Breast epithelium (tissue), 4 donors: ENCODE measurements around the gene CNTN2. TPM values are rescaled to one million over a fixed set of nuclear protein-coding genes. Genes with fewer than 3 reads are reported as not detected.

ENCODE experiments used
- DNase-seq, 2 donors: peaks; one replicate each; pipeline ENCODE4 v3.0.0-alpha.2; 2019; ENCODE audit warnings: low spot score in 2 of 2
- H3K27ac ChIP-seq, 2 donors: fragments of 200-600 bp; sonication (generic) in 1 of 2; one replicate each; pipeline ENCODE4 v1.5.1; 2016 to 2019; ENCODE audit warnings: mild to moderate bottlenecking in 1 of 2
- H3K27me3 ChIP-seq, 2 donors: fragments of 200-600 bp; sonication (generic) in 1 of 2; one replicate each; pipeline versions ENCODE4 v1.5.1 to v1.6.0; 2017 to 2019; ENCODE audit warnings: control low read depth in 1 of 2, mild to moderate bottlenecking in 1 of 2
- H3K36me3 ChIP-seq: fragments of 200-600 bp; one replicate; pipeline ENCODE4 v1.5.1; 2019
- H3K4me1 ChIP-seq, 2 donors: fragments of 200-600 bp; sonication (generic); one replicate each; pipeline ENCODE4 v1.5.1; 2016 to 2019; ENCODE audit warnings: control low read depth in 1 of 2
- H3K4me3 ChIP-seq, 3 donors: fragments of 200-600 bp; sonication (generic); 1 replicate in 2 of 3; 2 replicates in 1 of 3; pipeline ENCODE4 v1.5.1; 2016 to 2019; ENCODE audit warnings: mild to moderate bottlenecking in 3 of 3, moderate library complexity in 2 of 3
- H3K9me3 ChIP-seq, 2 donors: fragments of 200-600 bp; sonication (generic) in 1 of 2; one replicate each; pipeline ENCODE4 v1.5.1; 2016 to 2019; ENCODE audit warnings: control low read depth in 1 of 2
- POLR2A ChIP-seq: fragments of 450-650 bp; IDR thresholded peaks from one replicate; pipeline ENCODE4 v1.6.1; 2016; ENCODE audit warnings: antibody characterized with exemption, mild to moderate bottlenecking, moderate library complexity
- POLR2AphosphoS5 ChIP-seq, 3 donors: sonication (generic); formaldehyde crosslinking; IDR thresholded peaks; one replicate each; pipeline ENCODE4 v1.6.1; 2017; ENCODE audit warnings: antibody characterized with exemption in 3 of 3
- intact Hi-C: fragments of 100-400 bp; cut with DNase I; formaldehyde crosslinking; loops from one replicate; pipeline ENCODE4 v1.15.1; 2023; ENCODE audit warnings: low total_unique reads
- total RNA-seq, 3 donors: library from RNA; depleted of rRNA; stranded (reverse); fragments of >200 nt; gene quantifications; one replicate each; pipeline ENCODE4 v1.1.0, GENCODE V29; 2016
- TF ChIP-seq, protein P1 (sequence below), 3 donors: fragments of 450-650 bp; IDR thresholded peaks; one replicate each; pipeline ENCODE4 v1.5.1; 2016 to 2017; ENCODE audit warnings: antibody characterized with exemption in 3 of 3, mild to moderate bottlenecking in 3 of 3, moderate library complexity in 3 of 3

CNTN2 gene
- total RNA-seq, 3 donors from 2014 or later = not detected

DNA sequence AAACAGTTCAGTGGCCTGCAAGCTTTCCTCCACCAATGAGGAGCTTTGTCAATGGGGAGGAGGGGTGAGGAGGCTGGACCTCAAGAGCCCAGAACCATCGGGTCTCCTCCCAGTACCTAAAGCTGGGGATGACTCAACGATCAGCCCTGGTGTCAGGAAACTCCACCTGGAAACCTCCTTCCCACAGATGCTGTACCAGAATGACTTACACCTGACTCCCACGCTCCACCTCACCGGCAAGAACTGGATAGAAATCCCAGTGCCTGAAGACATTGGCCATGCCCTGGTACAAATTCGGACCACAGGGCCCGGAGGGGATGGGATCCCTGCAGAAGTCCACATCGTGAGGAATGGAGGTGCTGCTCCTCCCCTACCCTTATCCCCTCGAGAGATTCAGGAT, 29.9 kb downstream of the CNTN2 start:
- H3K27ac ChIP-seq = no peak overlapping the region
- no peak for TF ChIP-seq POLR2AphosphoS5 (IDR thresholded peaks at IDR 0.05)
- no peak for TF ChIP-seq POLR2A
- TF ChIP-seq, protein P1, sequence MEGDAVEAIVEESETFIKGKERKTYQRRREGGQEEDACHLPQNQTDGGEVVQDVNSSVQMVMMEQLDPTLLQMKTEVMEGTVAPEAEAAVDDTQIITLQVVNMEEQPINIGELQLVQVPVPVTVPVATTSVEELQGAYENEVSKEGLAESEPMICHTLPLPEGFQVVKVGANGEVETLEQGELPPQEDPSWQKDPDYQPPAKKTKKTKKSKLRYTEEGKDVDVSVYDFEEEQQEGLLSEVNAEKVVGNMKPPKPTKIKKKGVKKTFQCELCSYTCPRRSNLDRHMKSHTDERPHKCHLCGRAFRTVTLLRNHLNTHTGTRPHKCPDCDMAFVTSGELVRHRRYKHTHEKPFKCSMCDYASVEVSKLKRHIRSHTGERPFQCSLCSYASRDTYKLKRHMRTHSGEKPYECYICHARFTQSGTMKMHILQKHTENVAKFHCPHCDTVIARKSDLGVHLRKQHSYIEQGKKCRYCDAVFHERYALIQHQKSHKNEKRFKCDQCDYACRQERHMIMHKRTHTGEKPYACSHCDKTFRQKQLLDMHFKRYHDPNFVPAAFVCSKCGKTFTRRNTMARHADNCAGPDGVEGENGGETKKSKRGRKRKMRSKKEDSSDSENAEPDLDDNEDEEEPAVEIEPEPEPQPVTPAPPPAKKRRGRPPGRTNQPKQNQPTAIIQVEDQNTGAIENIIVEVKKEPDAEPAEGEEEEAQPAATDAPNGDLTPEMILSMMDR (IDR thresholded peaks at IDR 0.05) = no peak
- intact Hi-C loops = no loop called here
- H3K36me3 ChIP-seq = no peaks in the 10 kb centered on the region
- H3K4me1 ChIP-seq = no peaks in the 10 kb centered on the region
- no peaks in the 10 kb centered on the region for H3K9me3 ChIP-seq
- no peak for DNase-seq
- no peak overlapping the region for H3K4me3 ChIP-seq
- H3K27me3 ChIP-seq = no peaks in the 10 kb centered on the region

DNA sequence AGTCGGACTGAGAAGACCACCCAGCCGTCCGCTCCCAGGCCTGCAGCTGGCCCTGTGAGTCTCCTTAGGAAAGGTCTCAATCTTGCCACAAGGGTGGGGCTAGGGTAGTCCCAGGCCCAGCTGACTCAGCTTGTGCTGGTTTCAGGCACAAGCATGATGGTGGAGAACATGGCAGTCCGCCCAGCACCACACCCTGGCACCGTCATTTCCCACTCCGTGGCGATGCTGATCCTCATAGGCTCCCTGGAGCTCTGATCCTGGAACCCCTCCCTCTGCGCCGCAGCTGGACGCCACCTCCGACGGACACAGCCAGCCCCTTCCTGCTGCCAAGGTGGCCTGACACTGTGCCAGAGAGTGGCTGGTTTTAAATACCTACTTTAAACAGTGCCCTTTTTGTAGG, 30.5 kb downstream of the CNTN2 start:
- Histone ChIP-seq H3K27ac (no peak overlapping the region), H3K27me3 (no peaks in the 10 kb centered on the region), H3K4me1 (no peaks in the 10 kb centered on the region), H3K36me3 (no peaks in the 10 kb centered on the region), H3K9me3 (no peaks in the 10 kb centered on the region), H3K4me3 (no peak overlapping the region)
- no peak for DNase-seq
- TF ChIP-seq POLR2AphosphoS5 (IDR thresholded peaks at IDR 0.05) = no peak
- no peak for TF ChIP-seq POLR2A
- TF ChIP-seq, protein P1 (IDR thresholded peaks at IDR 0.05) = no peak
- intact Hi-C loops = no loop called here

DNA sequence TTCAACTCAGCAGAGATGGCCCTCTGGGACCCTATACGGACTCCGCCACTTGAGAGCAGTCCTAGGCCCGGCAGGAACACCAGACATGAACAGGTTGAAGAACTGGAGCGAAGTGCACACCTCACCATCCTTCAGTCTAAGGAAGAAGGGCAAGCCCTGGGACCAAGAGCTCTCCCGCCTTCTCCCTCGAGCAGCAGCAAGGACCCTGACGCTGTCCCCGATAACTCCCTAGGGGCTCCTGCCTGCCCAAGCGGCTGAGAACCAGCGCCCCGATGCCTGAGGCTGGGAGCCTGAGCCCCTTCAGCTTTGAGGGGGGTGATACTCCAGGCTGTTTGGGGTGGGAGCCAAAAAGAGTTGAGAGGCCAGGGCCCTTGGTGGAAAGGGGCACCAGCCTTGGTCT, 31.1 kb downstream of the CNTN2 start:
- TF ChIP-seq POLR2AphosphoS5 (IDR thresholded peaks at IDR 0.05) (no peak), POLR2A (no peak)
- TF ChIP-seq, protein P1 (IDR thresholded peaks at IDR 0.05) = no peak
- Histone ChIP-seq H3K4me3 (no peak overlapping the region), H3K9me3 (no peaks in the 10 kb centered on the region), H3K27me3 (no peaks in the 10 kb centered on the region), H3K27ac (no peak overlapping the region), H3K36me3 (no peaks in the 10 kb centered on the region), H3K4me1 (no peaks in the 10 kb centered on the region)
- intact Hi-C loops = no loop called here
- DNase-seq = no peak

DNA sequence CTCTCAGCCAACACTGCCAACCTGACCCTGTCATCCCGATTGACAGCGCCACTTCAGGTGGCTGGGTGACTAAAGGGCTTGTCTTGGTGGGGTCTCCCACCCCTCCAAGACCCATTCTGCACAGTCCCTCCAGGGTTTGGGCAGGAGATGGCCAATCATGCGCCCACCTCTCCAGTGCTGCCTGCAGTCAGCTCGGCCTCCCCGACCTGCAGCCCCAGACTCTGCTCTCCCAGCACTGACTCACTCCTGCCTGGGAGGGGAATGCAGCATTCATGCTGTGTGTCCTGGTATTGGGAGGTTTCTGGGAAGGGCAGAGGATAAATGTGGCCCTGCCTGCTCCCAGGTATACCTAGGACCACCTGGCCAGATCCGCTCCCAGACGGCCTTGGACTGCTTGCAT, 31.5 kb downstream of the CNTN2 start:
- Histone ChIP-seq H3K36me3 (no peaks in the 10 kb centered on the region), H3K9me3 (no peaks in the 10 kb centered on the region), H3K27me3 (no peaks in the 10 kb centered on the region), H3K4me1 (no peaks in the 10 kb centered on the region), H3K27ac (no peak overlapping the region), H3K4me3 (no peak overlapping the region)
- DNase-seq = no peak
- TF ChIP-seq POLR2A = no peak
- TF ChIP-seq, protein P1 (IDR thresholded peaks at IDR 0.05) = no peak
- no peak for TF ChIP-seq POLR2AphosphoS5 (IDR thresholded peaks at IDR 0.05)
- intact Hi-C loops = no loop called here

DNA sequence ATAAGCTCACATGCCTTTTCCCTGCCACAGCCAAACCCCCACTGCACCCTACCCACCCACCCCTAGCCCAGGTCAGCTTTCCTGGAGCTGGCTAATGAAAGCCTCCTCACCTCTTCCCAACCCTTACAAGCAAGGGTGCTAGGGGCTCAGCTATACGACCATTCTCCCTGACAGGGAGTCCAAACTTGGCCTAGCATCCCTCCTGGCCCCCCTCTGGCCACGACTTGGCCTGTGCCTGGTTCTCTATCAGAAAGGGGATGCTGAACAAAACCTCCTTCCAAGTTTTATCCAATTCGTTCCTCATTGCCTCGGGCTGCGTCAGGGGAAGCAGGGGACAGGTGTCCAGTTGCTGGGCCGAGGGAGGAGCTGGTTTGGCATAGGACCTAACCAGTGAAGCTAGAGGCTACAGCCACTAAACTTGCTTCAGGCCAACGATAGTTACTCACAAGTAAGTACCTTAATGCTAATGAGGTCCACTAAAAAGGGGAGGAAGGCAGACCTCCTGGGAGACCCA, 32.7 kb downstream of the CNTN2 start:
- H3K36me3 ChIP-seq = no peaks in the 10 kb centered on the region
- no peaks in the 10 kb centered on the region for H3K9me3 ChIP-seq
- H3K4me3 ChIP-seq = no peak overlapping the region
- intact Hi-C loops = no loop called here
- H3K27ac ChIP-seq = no peak overlapping the region
- no peaks in the 10 kb centered on the region for H3K4me1 ChIP-seq
- DNase-seq = peak in 1 of 2 donors; percentile 9
- TF ChIP-seq POLR2A (no peak), POLR2AphosphoS5 (IDR thresholded peaks at IDR 0.05) (no peak)
- TF ChIP-seq, protein P1 (IDR thresholded peaks at IDR 0.05) = no peak
- H3K27me3 ChIP-seq = no peaks in the 10 kb centered on the region
